A204.1 (cell line): Measurements from ENCODE around the gene PLEKHA1.

ENCODE experiments used
- FAIRE-seq: peaks from 2 replicates; lab custom pipeline; 2012; peaks lifted over from hg19 to GRCh38; lab: Jason Lieb, UNC

PLEKHA1 gene

GRCh38 chr10:122379041-122379440 is 4.5 kb downstream of the PLEKHA1 start:
- no peak for FAIRE-seq

- no peak for FAIRE-seq
Observed at GRCh38 chr10:122379537-122379936, 5.0 kb downstream of the PLEKHA1 start.

- no peak for FAIRE-seq
Observed at GRCh38 chr10:122380703-122381102, 6.2 kb downstream of the PLEKHA1 start.

- no peak for FAIRE-seq
Observed at GRCh38 chr10:122381680-122382079, 7.2 kb downstream of the PLEKHA1 start.

- no peak for FAIRE-seq
Observed at GRCh38 chr10:122386514-122386913, 12.0 kb downstream of the PLEKHA1 start.

GRCh38 chr10:122387572-122387971 is 13.1 kb downstream of the PLEKHA1 start:
- FAIRE-seq, result no peak

- no peak for FAIRE-seq
Observed at GRCh38 chr10:122388287-122388997, 13.9 kb downstream of the PLEKHA1 start.

- FAIRE-seq, result no peak
Observed at GRCh38 chr10:122390271-122390670, 15.8 kb downstream of the PLEKHA1 start.

GRCh38 chr10:122390679-122391078 is 16.2 kb downstream of the PLEKHA1 start:
- no peak for FAIRE-seq

GRCh38 chr10:122391875-122392274 is 17.4 kb downstream of the PLEKHA1 start:
- no peak for FAIRE-seq

GRCh38 chr10:122392835-122393234 is 18.3 kb downstream of the PLEKHA1 start:
- no peak for FAIRE-seq

GRCh38 chr10:122393288-122393687 is 18.8 kb downstream of the PLEKHA1 start:
- no peak for FAIRE-seq

- FAIRE-seq, result no peak
Observed at GRCh38 chr10:122402548-122403131, 28.1 kb downstream of the PLEKHA1 start.

- FAIRE-seq, result no peak
Observed at GRCh38 chr10:122404576-122404975, 30.1 kb downstream of the PLEKHA1 start.

GRCh38 chr10:122407375-122408125 is 33.0 kb downstream of the PLEKHA1 start:
- no peak for FAIRE-seq

GRCh38 chr10:122413327-122413726 is 38.8 kb downstream of the PLEKHA1 start:
- peak; percentile 61 for FAIRE-seq

GRCh38 chr10:122417667-122418066 is 43.2 kb downstream of the PLEKHA1 start:
- peak; percentile 41 for FAIRE-seq

GRCh38 chr10:122419016-122419415 is 44.5 kb downstream of the PLEKHA1 start:
- FAIRE-seq, result no peak

- FAIRE-seq, result peak; percentile 55
Observed at GRCh38 chr10:122419876-122420623, 45.5 kb downstream of the PLEKHA1 start.

GRCh38 chr10:122420624-122421007 is 46.1 kb downstream of the PLEKHA1 start:
- no peak for FAIRE-seq

- FAIRE-seq, result no peak
Observed at GRCh38 chr10:122421054-122421625, 46.6 kb downstream of the PLEKHA1 start.

- FAIRE-seq, result no peak
Observed at GRCh38 chr10:122421742-122422141, 47.2 kb downstream of the PLEKHA1 start.
